ENCODE data around the gene CLPTM1.
A peak's percentile ranks its signal among the peaks of the same experiment; 100 is the strongest.

CLPTM1 gene

DNA sequence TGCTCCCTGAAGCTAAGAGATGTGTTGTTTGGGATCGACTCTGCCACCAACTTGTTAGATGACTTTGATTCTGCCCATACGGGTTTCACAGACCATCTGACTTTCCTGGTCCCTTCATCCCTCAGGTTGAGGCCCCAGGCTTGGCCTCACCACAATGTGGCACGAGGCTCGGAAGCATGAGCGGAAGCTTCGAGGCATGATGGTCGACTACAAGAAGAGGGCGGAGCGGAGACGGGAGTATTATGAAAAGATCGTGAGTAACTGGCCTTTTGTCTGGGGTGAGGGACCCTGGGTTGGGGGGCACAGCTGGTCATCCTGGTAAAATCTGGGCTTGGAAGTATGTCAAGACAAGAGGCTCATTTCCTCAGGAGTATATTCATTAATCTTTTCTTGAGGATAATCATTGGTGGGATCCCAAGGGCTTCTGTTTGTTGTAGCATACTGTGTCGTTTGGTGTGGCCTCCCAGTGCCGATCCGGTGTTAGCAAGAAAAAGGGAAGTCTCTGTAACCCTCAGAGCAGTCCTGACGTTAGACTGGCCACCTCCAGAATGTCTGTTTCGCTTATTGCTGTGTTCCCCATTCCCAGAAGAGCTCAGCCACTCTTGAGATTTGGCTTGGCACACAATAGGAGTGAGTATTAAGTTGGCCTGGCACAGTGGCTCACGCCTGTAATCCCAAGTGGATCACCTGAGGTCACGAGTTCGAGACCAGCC lies 85.0 kb downstream of the CLPTM1 start:
- DNase-seq, result no peak
- no peak overlapping the region for H3K14ac ChIP-seq (ENCODE audit: low read length in 2 of 2)
- no peak overlapping the region for H2BK12ac ChIP-seq (ENCODE audit: low read length in 2 of 2)
- no peak overlapping the region for H4K8ac ChIP-seq (ENCODE audit: low read length)
- peaks cover 22% of the 10 kb centered on the region for H3K4me1 ChIP-seq (ENCODE audit: control insufficient read depth, insufficient read depth, low read depth, low read length)
- H3K9me3 ChIP-seq (ENCODE audit: control insufficient read depth, low read length), result no peaks in the 10 kb centered on the region
- H2BK120ac ChIP-seq (ENCODE audit: low read depth, low read length), result no peak overlapping the region
- H3K27me3 ChIP-seq (ENCODE audit: control insufficient read depth in 1 of 2, insufficient read depth in 1 of 2, low read length in 2 of 2), result no peaks in the 10 kb centered on the region
- peak overlapping the region; percentile 18 to 89 for H3K4me3 ChIP-seq (ENCODE audit: insufficient read depth in 1 of 2, low read depth in 1 of 2, low read length in 2 of 2)
- H3K18ac ChIP-seq (ENCODE audit: low read depth in 1 of 2, low read length in 2 of 2), result no peak overlapping the region
- peak overlapping the region; percentile 71 for H3K4me2 ChIP-seq (ENCODE audit: low read length, poor library complexity, severe bottlenecking)
- peak overlapping the region; percentile 99 for H3K9ac ChIP-seq (ENCODE audit: low read length)
- H3K36me3 ChIP-seq (ENCODE audit: control insufficient read depth in 1 of 2, insufficient read depth in 2 of 2, low read depth in 1 of 2, low read length in 2 of 2), result peaks cover 54 to 65% of the 10 kb centered on the region in 2 experiments
- H4K91ac ChIP-seq (ENCODE audit: low read length), result no peak overlapping the region
- 89% methylated on average over 19 of the region's 19 CpGs for whole genome bisulfite sequencing
- no peak overlapping the region for H3K27ac ChIP-seq (ENCODE audit: low read length, poor library complexity, severe bottlenecking)
- H3K4ac ChIP-seq (ENCODE audit: low read depth in 1 of 2, low read length in 2 of 2), result no peak overlapping the region
- H2BK15ac ChIP-seq (ENCODE audit: low read depth, poor library complexity, severe bottlenecking), result no peak overlapping the region
- H2AFZ ChIP-seq (ENCODE audit: low read depth, low read length), result no peak overlapping the region
- no peak overlapping the region for H3K23ac ChIP-seq (ENCODE audit: low read length in 2 of 2)
- H2BK5ac ChIP-seq (ENCODE audit: low read depth, low read length, poor library complexity, severe bottlenecking), result no peak overlapping the region
- H3K79me1 ChIP-seq (replicated peaks; ENCODE audit: low read length, poor library complexity, severe bottlenecking), result peaks cover 13% of the 10 kb centered on the region
- H2AK5ac ChIP-seq (ENCODE audit: low read length, severe bottlenecking), result no peak overlapping the region

DNA sequence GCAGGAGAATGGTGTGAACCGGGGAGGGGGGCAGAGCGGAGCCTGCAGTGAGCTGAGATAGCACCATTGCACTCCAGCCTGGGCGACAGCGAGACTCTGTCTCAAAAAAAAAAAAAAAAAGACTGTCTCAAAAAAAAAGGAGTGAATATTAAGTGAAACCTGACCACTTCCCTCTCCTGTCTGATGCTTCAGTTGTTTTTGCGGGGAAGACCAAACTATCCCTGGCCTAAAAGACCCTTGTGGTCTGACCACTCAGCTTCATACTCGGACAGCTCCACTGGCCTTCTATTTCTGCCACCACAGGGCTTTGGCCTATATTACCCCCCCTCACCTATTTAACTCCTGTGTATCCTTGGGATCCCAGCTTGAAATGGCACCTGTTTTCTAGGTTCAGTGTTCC lies 85.9 kb downstream of the CLPTM1 start:
- Histone ChIP-seq H3K4me3 (ENCODE audit: insufficient read depth in 1 of 2, low read depth in 1 of 2, low read length in 2 of 2) (no peak overlapping the region), H3K4ac (ENCODE audit: low read depth in 1 of 2, low read length in 2 of 2) (no peak overlapping the region), H4K8ac (ENCODE audit: low read length) (no peak overlapping the region), H2BK5ac (ENCODE audit: low read depth, low read length, poor library complexity, severe bottlenecking) (no peak overlapping the region), H4K91ac (ENCODE audit: low read length) (no peak overlapping the region), H3K4me2 (ENCODE audit: low read length, poor library complexity, severe bottlenecking) (no peak overlapping the region), H2BK15ac (ENCODE audit: low read depth, poor library complexity, severe bottlenecking) (no peak overlapping the region), H2BK120ac (ENCODE audit: low read depth, low read length) (no peak overlapping the region), H2BK12ac (ENCODE audit: low read length in 2 of 2) (no peak overlapping the region), H3K27ac (ENCODE audit: low read length, poor library complexity, severe bottlenecking) (no peak overlapping the region), H3K18ac (ENCODE audit: low read depth in 1 of 2, low read length in 2 of 2) (no peak overlapping the region), H3K36me3 (ENCODE audit: control insufficient read depth in 1 of 2, insufficient read depth in 2 of 2, low read depth in 1 of 2, low read length in 2 of 2) (peaks cover 56 to 66% of the 10 kb centered on the region in 2 experiments), H3K9ac (ENCODE audit: low read length) (peak overlapping the region; percentile 45), H3K4me1 (ENCODE audit: control insufficient read depth, insufficient read depth, low read depth, low read length) (peaks cover 22% of the 10 kb centered on the region), H3K79me1 (replicated peaks; ENCODE audit: low read length, poor library complexity, severe bottlenecking) (peaks cover 14% of the 10 kb centered on the region), H2AK5ac (ENCODE audit: low read length, severe bottlenecking) (no peak overlapping the region), H2AFZ (ENCODE audit: low read depth, low read length) (no peak overlapping the region), H3K23ac (ENCODE audit: low read length in 2 of 2) (no peak overlapping the region), H3K14ac (ENCODE audit: low read length in 2 of 2) (no peak overlapping the region), H3K9me3 (ENCODE audit: control insufficient read depth, low read length) (no peaks in the 10 kb centered on the region), H3K27me3 (ENCODE audit: control insufficient read depth in 1 of 2, insufficient read depth in 1 of 2, low read length in 2 of 2) (no peaks in the 10 kb centered on the region)
- 97% methylated on average over 4 of the region's 6 CpGs for WGBS
- DNase-seq, result no peak

Data from mesenchymal stem cell (in vitro differentiated cells and primary cell).